Activated T-helper 17 cell treated with anti-CD3 and anti-CD28 coated beads, Interleukin-2, amount 50 U/mL, for 72 hours (primary cell): ENCODE data around the gene CD36. TPM values are rescaled to one million over a fixed set of nuclear protein-coding genes. Genes with fewer than 3 reads are reported as not detected.

Experiments
- ATAC-seq: fragments of 150-1000 bp; cut with Tn5 transposase; replicated peaks from 2 replicates; pipeline ENCODE4 v1.10.0; 2021; ENCODE audit warnings: mild to moderate bottlenecking, moderate library complexity
- H3K27ac Mint-ChIP-seq: one replicate; pipeline ENCODE4 v1.8.0; 2022; ENCODE audit warnings: mixed read lengths
- H3K27me3 Mint-ChIP-seq: one replicate; pipeline ENCODE4 v1.8.0; 2022; ENCODE audit warnings: mixed read lengths
- H3K36me3 Mint-ChIP-seq: one replicate; pipeline ENCODE4 v1.8.0; 2022; ENCODE audit warnings: low read depth, mild to moderate bottlenecking, mixed read lengths
- H3K4me1 Mint-ChIP-seq: one replicate; pipeline ENCODE4 v1.8.0; 2022; ENCODE audit warnings: mixed read lengths
- H3K4me3 Mint-ChIP-seq: one replicate; pipeline ENCODE4 v1.8.0; 2022; ENCODE audit warnings: mild to moderate bottlenecking, mixed read lengths
- H3K9me3 Mint-ChIP-seq: one replicate; pipeline ENCODE4 v1.8.0; 2022; ENCODE audit warnings: mixed read lengths
- total RNA-seq, 2 donors: library from RNA; stranded (reverse); gene quantifications; one replicate each; pipeline ENCODE4 v1.2.3, GENCODE V29; 2022

Gene CD36
- total RNA-seq, 2 donors from 2014 or later = not detected

- Mint-ChIP-seq H3K4me1 (no peaks in the 10 kb centered on the region), H3K27ac (no peak overlapping the region), H3K36me3 (no peaks in the 10 kb centered on the region), H3K27me3 (no peaks in the 10 kb centered on the region), H3K4me3 (no peak overlapping the region), H3K9me3 (peaks cover 4% of the 10 kb centered on the region)
- ATAC-seq = no peak
These were observed 84.3 kb downstream of the CD36 start for GRCh38 chr7:80722616-80723195.

GRCh38 chr7:80724249-80724871 lies 85.9 kb downstream of the CD36 start:
- Mint-ChIP-seq H3K27ac (no peak overlapping the region), H3K36me3 (no peaks in the 10 kb centered on the region), H3K27me3 (no peaks in the 10 kb centered on the region), H3K4me1 (no peaks in the 10 kb centered on the region), H3K9me3 (peaks cover 4% of the 10 kb centered on the region), H3K4me3 (no peak overlapping the region)
- ATAC-seq = no peak

GRCh38 chr7:80725181-80725611 lies 86.8 kb downstream of the CD36 start:
- H3K36me3 Mint-ChIP-seq = no peaks in the 10 kb centered on the region
- H3K9me3 Mint-ChIP-seq = peaks cover 4% of the 10 kb centered on the region
- no peak overlapping the region for H3K27ac Mint-ChIP-seq
- H3K4me3 Mint-ChIP-seq = no peak overlapping the region
- H3K4me1 Mint-ChIP-seq = no peaks in the 10 kb centered on the region
- no peaks in the 10 kb centered on the region for H3K27me3 Mint-ChIP-seq
- no peak for ATAC-seq

Other genes starting within 250 kb of the CD36 start
- gene GNAT3, start 126.6 kb upstream of the CD36 start, total RNA-seq = not detected